Measurements from ENCODE around the gene DNAH1.

Gene DNAH1

GRCh38 chr3:52443268-52443610 is 127.1 kb downstream of the DNAH1 start:
- no peak for DNase-seq (ENCODE audit: extremely low read depth, low read depth)
- H3K4me3 ChIP-seq (replicated peaks; ENCODE audit: low read depth, low read length) = no peak overlapping the region
- no peak for TF ChIP-seq CTCF (IDR thresholded peaks at IDR 0.05; ENCODE audit: low read depth, low read length, missing control alignments)

DNA sequence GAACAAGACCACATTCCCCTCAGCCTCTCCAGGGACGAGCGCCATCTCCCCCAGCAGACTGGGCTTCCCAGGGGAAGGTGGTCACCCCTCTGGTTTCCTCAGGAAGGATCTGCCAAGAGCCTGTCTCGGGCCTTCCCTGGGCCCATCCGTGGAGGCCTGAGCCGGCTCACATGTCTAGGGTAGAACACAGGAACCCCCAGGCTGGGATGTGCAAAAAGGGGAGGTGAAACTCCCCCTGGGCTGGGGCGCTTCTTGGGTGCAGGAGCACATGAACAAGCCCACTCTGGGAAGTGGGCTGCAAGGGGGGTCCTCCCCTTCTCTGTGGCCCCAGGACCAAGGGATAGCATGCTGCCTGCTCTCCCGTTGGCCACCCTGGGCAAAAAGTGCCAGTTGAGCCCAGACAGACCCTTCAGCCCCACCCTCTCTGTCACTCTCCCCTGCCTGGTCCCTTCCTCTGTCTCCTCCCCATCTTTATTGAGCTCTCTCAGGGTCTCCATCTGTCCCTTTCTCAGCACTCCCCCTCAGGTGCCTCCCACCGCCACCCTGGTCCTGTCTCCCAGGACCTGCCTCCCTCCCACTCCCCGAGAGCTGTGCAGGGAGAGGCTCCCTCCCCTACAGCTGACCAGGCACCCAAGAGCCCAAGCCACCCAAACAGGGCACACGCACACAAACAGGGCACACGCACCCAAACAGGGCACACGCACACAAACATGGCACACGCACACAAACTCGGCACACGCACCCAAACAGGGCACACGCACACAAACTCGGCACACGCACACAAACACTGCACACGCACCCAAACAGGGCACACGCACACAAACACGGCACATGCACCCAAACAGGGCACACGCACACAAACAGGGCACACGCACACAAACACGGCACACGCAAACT is 127.9 kb downstream of the DNAH1 start:
- DNase-seq (ENCODE audit: extremely low read depth, low read depth) = no peak
- no peak overlapping the region for H3K4me3 ChIP-seq (replicated peaks; ENCODE audit: low read depth, low read length)
- no peak for TF ChIP-seq CTCF (IDR thresholded peaks at IDR 0.05; ENCODE audit: low read depth, low read length, missing control alignments)

DNA sequence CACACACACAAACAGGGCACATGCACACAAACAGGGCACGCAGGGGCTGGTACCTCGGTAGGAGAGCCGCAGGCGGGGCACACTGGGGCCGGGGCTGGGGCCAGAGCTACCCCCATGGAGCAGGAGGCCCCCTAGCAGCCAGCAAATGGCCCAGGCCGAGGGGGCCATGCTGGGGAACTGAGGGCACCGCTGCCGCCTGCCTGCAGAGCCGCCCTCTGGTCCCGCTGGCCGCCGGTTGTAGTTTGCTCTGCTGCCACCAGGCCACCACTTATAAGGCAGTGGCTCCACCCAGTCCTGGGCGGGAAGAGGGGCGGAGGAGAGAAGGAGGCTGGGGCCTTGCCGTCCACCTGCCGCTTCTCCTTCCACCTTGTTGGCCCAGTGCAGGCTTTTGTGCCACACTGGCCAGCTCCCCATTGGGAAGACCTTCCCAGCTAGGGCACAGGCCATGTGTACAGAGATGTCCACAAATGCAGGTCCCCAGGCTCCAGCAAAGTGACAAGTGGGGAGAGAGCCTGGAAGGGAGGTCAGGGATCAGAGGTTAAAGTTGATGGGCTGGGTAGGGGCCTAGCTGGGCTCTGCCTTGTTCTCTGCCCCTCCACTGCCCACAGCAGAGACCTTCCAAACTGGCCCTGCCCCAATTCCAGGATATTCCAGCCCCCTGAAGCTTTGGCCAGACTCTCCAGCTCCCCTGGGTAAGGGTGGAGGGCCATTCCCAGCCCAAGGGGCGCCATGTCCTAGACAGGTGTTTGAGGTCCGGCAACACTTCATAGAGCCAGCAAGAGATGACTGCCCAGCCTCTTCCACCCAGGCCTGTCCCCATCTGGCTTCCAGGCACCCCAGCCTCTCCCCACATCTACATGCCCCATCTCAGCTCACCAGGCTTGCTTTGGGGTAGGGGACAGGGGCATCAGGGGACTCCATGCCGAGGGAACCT is 129.0 kb downstream of the DNAH1 start, which contains the start of gene SEMA3G:
TSS of gene SEMA3G (minus strand) at position 244 of the 934 bp plus-strand sequence. CDS start at position 168, 76 bp downstream.
- no peak within 1 kb of the TSS for H3K4me3 ChIP-seq (replicated peaks; ENCODE audit: low read depth, low read length)
- no peak for DNase-seq (ENCODE audit: extremely low read depth, low read depth)
- no peak for TF ChIP-seq CTCF (IDR thresholded peaks at IDR 0.05; ENCODE audit: low read depth, low read length, missing control alignments)

GRCh38 chr3:52446042-52446441 is 129.9 kb downstream of the DNAH1 start:
- no peak for DNase-seq (ENCODE audit: extremely low read depth, low read depth)
- no peak for TF ChIP-seq CTCF (IDR thresholded peaks at IDR 0.05; ENCODE audit: low read depth, low read length, missing control alignments)
- H3K4me3 ChIP-seq (replicated peaks; ENCODE audit: low read depth, low read length) = no peak overlapping the region

- DNase-seq (ENCODE audit: extremely low read depth, low read depth) = no peak
- no peak overlapping the region for H3K4me3 ChIP-seq (replicated peaks; ENCODE audit: low read depth, low read length)
- peak; percentile 100 for TF ChIP-seq CTCF (IDR thresholded peaks at IDR 0.05; ENCODE audit: low read depth, low read length, missing control alignments)
Observed at GRCh38 chr3:52446631-52447511, 130.8 kb downstream of the DNAH1 start.
